H9 (cell line): Measurements from ENCODE around the gene CLRN1. TPM values are rescaled to one million over a fixed set of nuclear protein-coding genes. Genes with fewer than 3 reads are reported as not detected.

Source experiments
- DNase-seq: peaks from one replicate; pipeline ENCODE4 v3.0.0-alpha.2; 2017
- H2AFZ ChIP-seq: one replicate; pipeline ENCODE4 v1.6.1; 2013; ENCODE audit warnings: mild to moderate bottlenecking, low read length, control low read depth, moderate library complexity
- H2AK5ac ChIP-seq: 2 replicates; pipeline ENCODE4 v1.6.1; 2013; ENCODE audit warnings: low read length, control low read depth, mixed read lengths; ENCODE audit not compliant: insufficient read length
- H2BK120ac ChIP-seq: one replicate; pipeline ENCODE4 v1.6.1; 2013; ENCODE audit warnings: low read depth, mild to moderate bottlenecking, low read length, control low read depth, inconsistent platforms; ENCODE audit not compliant: poor library complexity, severe bottlenecking
- H2BK12ac ChIP-seq: 2 replicates; pipeline ENCODE4 v1.6.1; 2013; ENCODE audit warnings: low read length, control low read depth, mixed read lengths, low read depth; ENCODE audit not compliant: insufficient read length
- H2BK15ac ChIP-seq: 2 replicates; pipeline ENCODE4 v1.6.1; 2013; ENCODE audit warnings: low read depth, low read length, control low read depth
- H2BK20ac ChIP-seq: one replicate; pipeline ENCODE4 v1.6.1; 2013; ENCODE audit warnings: low read depth, mild to moderate bottlenecking, low read length, control low read depth, inconsistent platforms; ENCODE audit not compliant: poor library complexity, severe bottlenecking
- H2BK5ac ChIP-seq: 2 replicates; pipeline ENCODE4 v1.6.1; 2013; ENCODE audit warnings: low read length, control low read depth, mixed read lengths; ENCODE audit not compliant: insufficient read length
- H3K14ac ChIP-seq: 2 replicates; pipeline ENCODE4 v1.6.1; 2013; ENCODE audit warnings: low read length, control low read depth; ENCODE audit not compliant: insufficient read depth
- H3K18ac ChIP-seq: 2 replicates; pipeline ENCODE4 v1.6.1; 2013; ENCODE audit warnings: low read depth, mild to moderate bottlenecking, mixed read lengths, low read length, control low read depth; ENCODE audit not compliant: insufficient read length
- H3K23ac ChIP-seq: 2 replicates; pipeline ENCODE4 v1.6.1; 2013; ENCODE audit warnings: low read length, control low read depth, mixed read lengths, low read depth; ENCODE audit not compliant: insufficient read length
- H3K23me2 ChIP-seq: 2 replicates; pipeline ENCODE4 v1.6.1; 2013; ENCODE audit warnings: low read depth, mild to moderate bottlenecking, mixed read lengths, low read length, control low read depth; ENCODE audit not compliant: insufficient read length, poor library complexity, severe bottlenecking
- H3K27ac ChIP-seq: 2 replicates; pipeline ENCODE4 v1.5.1; 2013; ENCODE audit warnings: low read length, control low read depth, mixed read lengths, low read depth; ENCODE audit not compliant: insufficient read length
- H3K27me3 ChIP-seq: 2 replicates; pipeline ENCODE4 v1.6.1; 2013; ENCODE audit warnings: low read length, control low read depth, inconsistent platforms; ENCODE audit not compliant: insufficient read depth
- H3K4ac ChIP-seq: 2 replicates; pipeline ENCODE4 v1.6.1; 2013; ENCODE audit warnings: low read depth, mild to moderate bottlenecking, control low read depth, inconsistent platforms, low read length, moderate library complexity
- H3K4me1 ChIP-seq: 2 replicates; pipeline ENCODE4 v1.6.1; 2013; ENCODE audit warnings: low read length, control low read depth, inconsistent platforms; ENCODE audit not compliant: insufficient read depth
- H3K4me2 ChIP-seq: 2 replicates; pipeline ENCODE4 v1.6.1; 2013; ENCODE audit warnings: low read length, control low read depth, mixed read lengths; ENCODE audit not compliant: insufficient read length, insufficient read depth
- H3K56ac ChIP-seq: 2 replicates; pipeline ENCODE4 v1.6.1; 2013; ENCODE audit warnings: low read depth, mild to moderate bottlenecking, mixed read lengths, low read length, control low read depth; ENCODE audit not compliant: insufficient read length
- H3K79me1 ChIP-seq: 2 replicates; pipeline ENCODE4 v1.6.1; 2013; ENCODE audit warnings: low read depth, mild to moderate bottlenecking, moderate library complexity, low read length, control low read depth, inconsistent platforms; ENCODE audit not compliant: insufficient read depth, poor library complexity, severe bottlenecking
- H3K79me2 ChIP-seq: 2 replicates; pipeline ENCODE4 v1.6.1; 2013; ENCODE audit warnings: low read length, control low read depth, inconsistent platforms; ENCODE audit not compliant: insufficient read depth
- H3K9ac ChIP-seq: 2 replicates; pipeline ENCODE4 v1.6.1; 2013; ENCODE audit warnings: low read length, control low read depth, mixed read lengths; ENCODE audit not compliant: insufficient read length; ENCODE audit errors: extremely low read depth
- H3K9me3 ChIP-seq: one replicate; pipeline ENCODE4 v1.6.1; 2013; ENCODE audit warnings: low read depth, low read length, inconsistent platforms; ENCODE audit not compliant: control insufficient read depth
- H3T11ph ChIP-seq: one replicate; pipeline ENCODE4 v1.6.1; 2013; ENCODE audit warnings: mild to moderate bottlenecking, low read length, control low read depth, inconsistent platforms
- H4K20me1 ChIP-seq: one replicate; pipeline ENCODE4 v1.6.1; 2013; ENCODE audit not compliant: control insufficient read depth, insufficient read length, insufficient read depth
- H4K5ac ChIP-seq: 2 replicates; pipeline ENCODE4 v1.6.1; 2013; ENCODE audit warnings: low read depth, mild to moderate bottlenecking, mixed read lengths, low read length, control low read depth; ENCODE audit not compliant: insufficient read length
- H4K8ac ChIP-seq: replicated peaks from 2 replicates; pipeline ENCODE4 v1.6.1; 2013; ENCODE audit warnings: low read length, control low read depth, mixed read lengths, low read depth; ENCODE audit not compliant: insufficient read length
- H4K91ac ChIP-seq: 2 replicates; pipeline ENCODE4 v1.6.1; 2013; ENCODE audit warnings: low read depth, mild to moderate bottlenecking, moderate library complexity, mixed read lengths, low read length, control low read depth; ENCODE audit not compliant: insufficient read length
- H3K27ac Mint-ChIP-seq, 3 experiments: 2 replicates in 2 of 3; 3 replicates in 1 of 3; pipeline ENCODE4 v1.8.0; 2020 to 2021; ENCODE audit warnings: mixed read lengths in 3 of 3, mild to moderate bottlenecking in 1 of 3, moderate library complexity in 1 of 3
- H3K27me3 Mint-ChIP-seq: 2 replicates; pipeline ENCODE4 v1.8.0; 2021; ENCODE audit warnings: low read depth, mild to moderate bottlenecking, moderate library complexity, mixed read lengths
- H3K36me3 Mint-ChIP-seq, 3 experiments: 2 replicates in 2 of 3; 3 replicates in 1 of 3; pipeline ENCODE4 v1.8.0; 2020 to 2021; ENCODE audit warnings: low read depth in 3 of 3, mixed read lengths in 3 of 3; ENCODE audit not compliant: insufficient read depth in 1 of 3
- H3K4me1 Mint-ChIP-seq, 2 experiments: 2 replicates each; pipeline ENCODE4 v1.8.0; 2020; ENCODE audit warnings: mixed read lengths in 2 of 2
- H3K4me3 Mint-ChIP-seq, 2 experiments: 2 replicates in 1 of 2; 3 replicates in 1 of 2; pipeline ENCODE4 v1.8.0; 2020 to 2021; ENCODE audit warnings: mild to moderate bottlenecking in 2 of 2, mixed read lengths in 2 of 2, moderate library complexity in 1 of 2
- H3K9me3 Mint-ChIP-seq, 2 experiments: 2 replicates in 1 of 2; 3 replicates in 1 of 2; pipeline ENCODE4 v1.8.0; 2020; ENCODE audit warnings: mild to moderate bottlenecking in 2 of 2, mixed read lengths in 2 of 2, moderate library complexity in 1 of 2
- WGBS: extraction: QIAGEN DNeasy Blood & Tissue Kit; methylation state at CpG from one replicate; pipeline ENCODE4 v1.1.7; 2013; ENCODE audit warnings: missing lambda C conversion rate, low lambda C conversion rate, mixed read lengths; ENCODE audit not compliant: insufficient read length; ENCODE audit errors: extremely low coverage; 5-methylcytosine and 5-hydroxymethylcytosine counted together
- total RNA-seq: library from RNA; stranded (reverse); gene quantifications from 2 replicates; pipeline ENCODE4 v1.2.1, GENCODE V29; 2021
- TF ChIP-seq, protein P1 (sequence below): fragments of 200-600 bp; sonication (generic); conservative IDR thresholded peaks from 3 replicates; pipeline ENCODE4 v1.8.0; 2021; ENCODE audit warnings: antibody characterized with exemption, mild to moderate bottlenecking

Gene CLRN1
- total RNA-seq, 1 experiment from 2014 or later: not detected

DNA sequence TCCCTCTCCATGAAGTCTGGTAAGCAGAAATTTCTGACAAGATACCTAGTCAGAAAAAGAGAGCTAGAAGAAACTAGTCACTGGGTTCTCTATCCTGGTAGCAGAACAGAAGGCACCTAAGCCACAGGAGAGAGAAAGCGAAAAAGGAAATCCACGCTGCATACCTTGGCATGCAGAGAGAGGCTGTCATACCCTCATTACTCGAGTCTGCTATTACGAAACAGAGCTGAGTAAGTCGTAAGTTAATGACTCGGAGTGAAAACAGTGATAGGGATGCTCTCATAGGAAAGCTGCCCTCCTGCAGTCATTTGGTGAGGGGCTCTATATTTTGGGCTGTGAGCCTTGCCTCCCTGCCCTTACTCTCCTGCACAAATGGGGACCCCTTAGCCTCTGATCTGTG lies 16.2 kb downstream of the CLRN1 start:
- WGBS: no CpG with 5 or more reads among the region's 6 CpGs
- Mint-ChIP-seq H3K27me3 (peaks cover 4% of the 10 kb centered on the region; the same call in 1 of the 2 replicates), H3K36me3 (no peaks in the 10 kb centered on the region), H3K9me3 (no peaks in the 10 kb centered on the region), H3K27ac (no peak overlapping the region), H3K4me1 (peaks cover 2 to 3% of the 10 kb centered on the region in 2 experiments; a peak in 2 of 4 replicates), H3K4me3 (no peak overlapping the region)
- H4K91ac ChIP-seq: no peak overlapping the region
- H3T11ph ChIP-seq: no peak overlapping the region
- H3K23me2 ChIP-seq: no peaks in the 10 kb centered on the region
- no peak overlapping the region for H3K4me2 ChIP-seq
- no peaks in the 10 kb centered on the region for H3K79me1 ChIP-seq
- no peaks in the 10 kb centered on the region for H3K27me3 ChIP-seq
- H2BK5ac ChIP-seq: no peak overlapping the region
- H3K4ac ChIP-seq: no peak overlapping the region
- no peaks in the 10 kb centered on the region for H3K4me1 ChIP-seq
- H3K14ac ChIP-seq: no peak overlapping the region
- no peak overlapping the region for H4K8ac ChIP-seq
- H2BK120ac ChIP-seq: no peak overlapping the region
- DNase-seq: no peak
- H2AK5ac ChIP-seq: no peak overlapping the region
- H3K9ac ChIP-seq: no peak overlapping the region
- H3K27ac ChIP-seq: no peak overlapping the region
- no peaks in the 10 kb centered on the region for H3K79me2 ChIP-seq
- H4K5ac ChIP-seq: no peak overlapping the region
- TF ChIP-seq, protein P1, sequence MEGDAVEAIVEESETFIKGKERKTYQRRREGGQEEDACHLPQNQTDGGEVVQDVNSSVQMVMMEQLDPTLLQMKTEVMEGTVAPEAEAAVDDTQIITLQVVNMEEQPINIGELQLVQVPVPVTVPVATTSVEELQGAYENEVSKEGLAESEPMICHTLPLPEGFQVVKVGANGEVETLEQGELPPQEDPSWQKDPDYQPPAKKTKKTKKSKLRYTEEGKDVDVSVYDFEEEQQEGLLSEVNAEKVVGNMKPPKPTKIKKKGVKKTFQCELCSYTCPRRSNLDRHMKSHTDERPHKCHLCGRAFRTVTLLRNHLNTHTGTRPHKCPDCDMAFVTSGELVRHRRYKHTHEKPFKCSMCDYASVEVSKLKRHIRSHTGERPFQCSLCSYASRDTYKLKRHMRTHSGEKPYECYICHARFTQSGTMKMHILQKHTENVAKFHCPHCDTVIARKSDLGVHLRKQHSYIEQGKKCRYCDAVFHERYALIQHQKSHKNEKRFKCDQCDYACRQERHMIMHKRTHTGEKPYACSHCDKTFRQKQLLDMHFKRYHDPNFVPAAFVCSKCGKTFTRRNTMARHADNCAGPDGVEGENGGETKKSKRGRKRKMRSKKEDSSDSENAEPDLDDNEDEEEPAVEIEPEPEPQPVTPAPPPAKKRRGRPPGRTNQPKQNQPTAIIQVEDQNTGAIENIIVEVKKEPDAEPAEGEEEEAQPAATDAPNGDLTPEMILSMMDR: no peak
- no peak overlapping the region for H3K56ac ChIP-seq
- H2BK15ac ChIP-seq: no peak overlapping the region
- H3K9me3 ChIP-seq: no peaks in the 10 kb centered on the region
- H4K20me1 ChIP-seq: no peaks in the 10 kb centered on the region
- no peak overlapping the region for H2AFZ ChIP-seq
- no peak overlapping the region for H3K18ac ChIP-seq
- no peak overlapping the region for H2BK12ac ChIP-seq
- no peak overlapping the region for H3K23ac ChIP-seq
- no peak overlapping the region for H2BK20ac ChIP-seq
